Transverse colon (tissue), 4 donors: Measurements from ENCODE around the gene NPIPA3.
"Not testable (repeated sequence)": the region's sequence is repeated elsewhere in the genome, so short reads cannot be mapped to it uniquely, and the experiment has no call there.

Source experiments
- EP300 ChIP-seq: sonication (generic); formaldehyde crosslinking; IDR thresholded peaks from one replicate; pipeline ENCODE4 v1.6.1; 2017; ENCODE audit warnings: antibody characterized with exemption, low read depth
- POLR2A ChIP-seq: fragments of 450-650 bp; IDR thresholded peaks from one replicate; pipeline ENCODE4 v1.6.1; 2016; ENCODE audit warnings: antibody characterized with exemption, mild to moderate bottlenecking, moderate library complexity
- POLR2AphosphoS5 ChIP-seq, 3 donors: sonication (generic); formaldehyde crosslinking; IDR thresholded peaks; one replicate each; pipeline ENCODE4 v1.6.1; 2016; ENCODE audit warnings: antibody characterized with exemption in 3 of 3
- TF ChIP-seq, protein P1 (sequence below), 5 experiments: fragments of 200-600 bp in 3 of 5; fragments of 450-650 bp in 2 of 5; sonication (generic) in 3 of 5; IDR thresholded peaks; 1 replicate in 2 of 5; 2 replicates in 3 of 5; pipeline ENCODE4 v1.5.1; 2016 to 2017; ENCODE audit warnings: antibody characterized with exemption in 5 of 5, inconsistent platforms in 3 of 5, mild to moderate bottlenecking in 2 of 5, moderate library complexity in 1 of 5

DNA sequence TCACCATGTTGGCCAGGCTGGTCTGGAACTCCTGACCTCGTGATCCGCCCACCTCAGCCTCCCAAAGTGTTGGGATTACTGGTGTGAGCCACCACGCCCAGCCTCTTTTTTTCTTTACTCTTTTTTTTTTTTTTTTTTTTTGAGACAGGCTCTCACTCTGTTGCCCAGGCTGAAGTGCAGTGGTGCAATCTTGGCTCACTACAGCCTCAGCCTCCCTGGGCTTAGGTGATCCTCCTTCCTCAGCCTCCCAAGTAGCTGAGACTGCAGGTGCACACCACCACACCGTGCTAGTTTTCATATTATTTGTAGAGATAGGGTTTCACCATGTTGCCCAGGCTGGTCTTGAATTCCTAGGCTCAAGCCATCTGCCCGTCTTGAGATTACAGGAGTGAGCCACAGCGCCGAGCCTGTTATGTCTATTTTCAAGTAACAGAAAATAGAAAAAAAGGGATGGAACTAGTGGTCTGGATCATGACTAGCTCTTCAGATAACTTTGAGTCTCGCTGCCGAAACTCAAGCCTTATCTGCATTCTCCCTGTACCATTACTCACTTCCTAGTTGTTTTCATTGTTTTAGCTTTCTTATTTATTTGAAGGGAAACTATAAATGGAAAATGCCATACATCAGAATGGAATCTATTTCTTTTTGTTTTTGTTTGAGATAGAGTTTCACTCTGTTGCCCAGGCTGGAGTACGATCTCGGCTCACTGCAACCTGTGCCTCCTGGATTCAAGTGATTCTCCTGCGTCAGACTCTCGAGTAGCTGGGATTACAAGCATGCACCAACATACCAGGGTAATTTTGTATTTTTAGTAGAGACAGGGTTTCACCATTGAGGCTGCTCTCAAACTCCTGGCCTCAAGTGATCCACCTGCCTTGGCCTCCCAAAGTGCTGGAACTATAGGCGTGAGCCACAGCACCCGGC is 17.1 kb upstream of the NPIPA3 start:
- TF ChIP-seq, protein P1, sequence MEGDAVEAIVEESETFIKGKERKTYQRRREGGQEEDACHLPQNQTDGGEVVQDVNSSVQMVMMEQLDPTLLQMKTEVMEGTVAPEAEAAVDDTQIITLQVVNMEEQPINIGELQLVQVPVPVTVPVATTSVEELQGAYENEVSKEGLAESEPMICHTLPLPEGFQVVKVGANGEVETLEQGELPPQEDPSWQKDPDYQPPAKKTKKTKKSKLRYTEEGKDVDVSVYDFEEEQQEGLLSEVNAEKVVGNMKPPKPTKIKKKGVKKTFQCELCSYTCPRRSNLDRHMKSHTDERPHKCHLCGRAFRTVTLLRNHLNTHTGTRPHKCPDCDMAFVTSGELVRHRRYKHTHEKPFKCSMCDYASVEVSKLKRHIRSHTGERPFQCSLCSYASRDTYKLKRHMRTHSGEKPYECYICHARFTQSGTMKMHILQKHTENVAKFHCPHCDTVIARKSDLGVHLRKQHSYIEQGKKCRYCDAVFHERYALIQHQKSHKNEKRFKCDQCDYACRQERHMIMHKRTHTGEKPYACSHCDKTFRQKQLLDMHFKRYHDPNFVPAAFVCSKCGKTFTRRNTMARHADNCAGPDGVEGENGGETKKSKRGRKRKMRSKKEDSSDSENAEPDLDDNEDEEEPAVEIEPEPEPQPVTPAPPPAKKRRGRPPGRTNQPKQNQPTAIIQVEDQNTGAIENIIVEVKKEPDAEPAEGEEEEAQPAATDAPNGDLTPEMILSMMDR (IDR thresholded peaks at IDR 0.05): not testable (repeated sequence)
- not testable (repeated sequence) for TF ChIP-seq POLR2AphosphoS5 (IDR thresholded peaks at IDR 0.05); POLR2A; EP300
